GM12878 (cell line): Measurements from ENCODE around the gene RTF2.

Source experiments
- ATF2 ChIP-seq: IDR thresholded peaks from 2 replicates; pipeline ENCODE4 v1.6.1; 2012; ENCODE audit warnings: low read length, inconsistent platforms
- ATF3 ChIP-seq: IDR thresholded peaks from 2 replicates; pipeline ENCODE4 v1.6.1; 2011; ENCODE audit warnings: low read depth, mild to moderate bottlenecking, low read length, moderate library complexity, borderline replicate concordance; ENCODE audit errors: extremely low read depth
- CBFB ChIP-seq: IDR thresholded peaks from 2 replicates; pipeline ENCODE4 v1.6.1; 2016; ENCODE audit warnings: antibody characterized with exemption, low read depth
- CTCF ChIP-seq, 3 experiments: IDR thresholded peaks in 2 of 3; conservative IDR thresholded peaks in 1 of 3; 2 replicates each; pipeline ENCODE4 v1.5.1; 2011; ENCODE audit warnings: low read depth in 3 of 3, low read length in 3 of 3, mild to moderate bottlenecking in 3 of 3, control low read depth in 2 of 3, moderate library complexity in 2 of 3, inconsistent platforms in 1 of 3, mixed read lengths in 1 of 3; ENCODE audit not compliant: control insufficient read depth in 2 of 3, insufficient read depth in 1 of 3; ENCODE audit errors: extremely low read depth in 1 of 3
- EGR1 ChIP-seq, 2 experiments: IDR thresholded peaks; 1 replicate in 1 of 2; 2 replicates in 1 of 2; pipeline ENCODE4 v1.6.1; 2011 to 2012; ENCODE audit warnings: low read depth in 2 of 2, low read length in 2 of 2, borderline replicate concordance in 1 of 2, mild to moderate bottlenecking in 1 of 2, moderate library complexity in 1 of 2
- EZH2 ChIP-seq: IDR thresholded peaks from 2 replicates; pipeline ENCODE4 v1.6.1; 2012; ENCODE audit warnings: low read depth, mild to moderate bottlenecking, control low read depth, inconsistent platforms, low read length, borderline replicate concordance; ENCODE audit not compliant: control insufficient read depth
- KDM1A ChIP-seq: fragments of 200-600 bp; sonication (generic); IDR thresholded peaks from 2 replicates; pipeline ENCODE4 v1.6.1; 2016; ENCODE audit warnings: borderline replicate concordance
- NRF1 ChIP-seq: conservative IDR thresholded peaks from 2 replicates; pipeline ENCODE4 v1.6.1; 2011; ENCODE audit warnings: mild to moderate bottlenecking, low read depth, low read length, improper control_type of control experiment
- PBX3 ChIP-seq: IDR thresholded peaks from 2 replicates; pipeline ENCODE4 v1.6.1; 2011; ENCODE audit warnings: mild to moderate bottlenecking, low read depth, low read length, moderate library complexity; ENCODE audit not compliant: insufficient replicate concordance
- POLR2A ChIP-seq: IDR thresholded peaks from 2 replicates; pipeline ENCODE4 v1.6.1; 2011; ENCODE audit warnings: low read depth, mild to moderate bottlenecking, low read length
- SREBF1 ChIP-seq: IDR thresholded peaks from 2 replicates; pipeline ENCODE4 v1.6.1; 2012; ENCODE audit warnings: mild to moderate bottlenecking, low read length
- TCF12 ChIP-seq: IDR thresholded peaks from 2 replicates; pipeline ENCODE4 v1.6.1; 2011; ENCODE audit warnings: low read depth, mild to moderate bottlenecking, low read length
- USF2 ChIP-seq: IDR thresholded peaks from 2 replicates; pipeline ENCODE4 v1.6.1; 2011; ENCODE audit warnings: low read depth, low read length, improper control_type of control experiment, borderline replicate concordance
- ZBTB40 ChIP-seq: fragments of 450-650 bp; IDR thresholded peaks from 2 replicates; pipeline ENCODE4 v1.6.1; 2016; ENCODE audit warnings: mild to moderate bottlenecking, moderate library complexity, borderline replicate concordance

- TF ChIP-seq EZH2: no peak
- TF ChIP-seq POLR2A: no peak
- TF ChIP-seq ATF2: no peak
- TF ChIP-seq CTCF (IDR thresholded peaks at IDR 0.05 in 2 of 3, conservative IDR thresholded peaks at IDR 0.05 in 1 of 3; ENCODE audit: control insufficient read depth in 2 of 3, extremely low read depth in 1 of 3, insufficient read depth in 1 of 3, low read depth in 3 of 3, low read length in 3 of 3): no peak
- no peak for TF ChIP-seq TCF12
- TF ChIP-seq NRF1: no peak
- TF ChIP-seq EGR1 (IDR thresholded peaks at IDR 0.05; ENCODE audit: borderline replicate concordance in 1 of 2, low read depth in 2 of 2, low read length in 2 of 2): no peak
- no peak for TF ChIP-seq ZBTB40
- TF ChIP-seq ATF3: no peak
- TF ChIP-seq PBX3: no peak
- TF ChIP-seq SREBF1: no peak
- TF ChIP-seq CBFB: no peak
- TF ChIP-seq USF2: no peak
- TF ChIP-seq KDM1A: no peak
Measured at GRCh38 chr20:56429941-56430340, 38.5 kb upstream of the RTF2 start.
